ENCODE results near the gene SPTLC1.

SPTLC1 gene

DNA sequence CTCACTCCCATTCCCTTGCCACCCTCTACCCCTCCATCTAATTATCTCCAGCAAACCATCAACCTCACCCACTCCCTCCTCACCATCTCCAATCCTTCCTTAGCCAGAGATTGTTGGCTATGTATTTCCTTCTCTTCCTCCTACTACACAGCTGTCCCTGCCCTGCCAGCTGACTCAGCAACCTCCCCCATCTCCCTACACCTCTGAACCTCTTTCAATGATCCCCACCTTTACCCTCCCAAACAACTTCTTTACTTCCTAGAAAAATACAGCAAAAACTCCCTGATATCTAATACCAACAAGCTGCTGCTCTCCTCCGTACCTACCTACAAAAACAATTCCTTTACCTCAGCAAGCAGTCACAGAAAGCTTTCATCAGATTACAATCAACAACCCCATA is 37.3 kb downstream of the SPTLC1 start:
- DNase-seq: no peak

DNA sequence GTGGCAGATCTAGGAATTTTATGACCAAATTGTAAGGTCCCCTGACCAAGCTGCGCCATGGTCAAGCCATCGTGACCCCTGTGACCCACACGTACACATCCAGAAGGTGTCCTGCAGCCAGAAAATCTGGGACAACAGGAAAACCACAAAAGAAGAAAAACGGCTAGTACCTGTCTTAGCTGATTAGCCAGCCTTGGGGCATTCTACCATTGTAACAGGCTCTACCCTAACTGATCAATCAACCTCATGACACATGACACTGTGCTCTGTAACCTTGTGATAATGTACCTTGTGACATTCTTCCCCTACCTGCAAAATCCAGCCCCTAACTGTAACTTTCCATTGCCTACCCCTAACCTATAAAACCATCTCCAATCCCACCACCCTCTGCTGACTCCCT is 43.6 kb downstream of the SPTLC1 start:
- no peak for DNase-seq

DNA sequence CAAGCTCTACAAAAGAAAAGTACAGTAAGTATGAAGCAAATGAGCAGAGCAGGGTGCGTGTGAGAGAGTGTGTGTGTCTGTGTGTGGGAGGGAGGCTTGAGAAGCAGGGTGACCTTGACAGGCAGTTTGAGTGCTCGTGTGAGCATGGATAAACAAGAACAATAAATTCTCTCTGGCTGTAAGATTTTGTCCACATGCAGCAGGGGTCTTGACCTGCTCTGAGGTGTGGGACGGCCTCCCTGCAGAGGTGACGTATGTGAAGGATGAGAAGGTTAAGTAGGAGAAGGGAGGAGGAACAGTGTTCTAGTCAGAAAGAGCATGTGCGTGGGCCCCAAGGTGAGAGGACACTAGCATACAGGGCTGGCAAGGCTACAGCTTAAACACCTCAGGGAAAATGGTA is 49.0 kb downstream of the SPTLC1 start:
- DNase-seq: no peak

DNA sequence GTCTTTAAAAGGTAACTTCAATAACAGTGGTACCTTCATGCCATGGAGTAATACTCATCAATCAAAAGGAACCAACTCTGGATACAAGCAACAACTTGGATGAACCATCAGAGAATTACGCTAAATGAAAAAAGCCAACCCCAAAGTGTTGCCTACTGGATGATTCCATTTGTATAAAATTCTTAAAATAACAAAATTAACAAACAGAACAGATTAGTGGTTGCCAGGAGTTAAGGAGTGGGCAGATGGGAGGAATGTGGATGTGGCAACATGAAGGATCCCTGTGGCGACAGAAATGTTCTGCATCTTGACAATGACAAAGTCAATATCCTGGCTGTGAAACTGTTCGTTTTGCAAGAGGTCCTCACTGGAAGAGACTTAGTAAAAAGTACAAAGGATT is 50.5 kb downstream of the SPTLC1 start:
- no peak for DNase-seq

DNA sequence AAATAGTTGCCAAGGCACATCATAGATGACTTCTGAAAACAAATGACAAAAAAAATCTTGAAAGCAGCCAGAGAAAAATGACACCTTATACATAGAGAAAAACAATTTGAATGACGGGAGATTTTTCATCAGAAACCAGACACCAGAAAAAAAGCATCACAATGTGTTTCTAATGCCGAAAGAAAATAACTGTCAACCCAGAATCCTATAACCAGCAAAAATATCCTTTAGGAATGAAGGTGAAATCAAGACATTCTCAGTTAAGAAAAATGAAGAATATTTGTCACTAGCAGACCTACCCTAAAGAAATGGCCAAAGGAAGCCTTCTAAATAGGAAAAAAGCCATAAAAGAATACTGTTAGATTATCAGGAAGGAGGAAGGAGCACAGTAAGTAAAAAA is 54.0 kb downstream of the SPTLC1 start:
- no peak for DNase-seq

DNA sequence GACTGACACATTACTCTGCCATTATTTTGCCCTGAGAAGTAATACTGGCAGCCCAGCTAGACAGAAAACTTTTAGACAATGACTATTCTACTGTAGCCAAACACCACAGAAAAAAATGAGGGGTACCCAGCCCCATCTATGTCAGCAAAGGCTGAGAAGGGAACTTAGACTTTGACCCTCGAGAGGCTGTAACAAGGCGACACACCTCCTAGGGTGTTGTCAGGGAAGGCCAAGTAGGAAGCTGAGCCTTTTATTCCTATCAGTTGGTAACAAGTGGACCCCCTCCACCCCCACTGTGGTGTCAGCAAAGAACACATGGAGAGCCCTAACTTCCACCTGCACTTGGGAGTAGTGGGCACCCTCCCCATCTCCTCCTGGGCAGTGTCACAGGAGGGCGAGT is 55.6 kb downstream of the SPTLC1 start:
- DNase-seq: no peak

DNA sequence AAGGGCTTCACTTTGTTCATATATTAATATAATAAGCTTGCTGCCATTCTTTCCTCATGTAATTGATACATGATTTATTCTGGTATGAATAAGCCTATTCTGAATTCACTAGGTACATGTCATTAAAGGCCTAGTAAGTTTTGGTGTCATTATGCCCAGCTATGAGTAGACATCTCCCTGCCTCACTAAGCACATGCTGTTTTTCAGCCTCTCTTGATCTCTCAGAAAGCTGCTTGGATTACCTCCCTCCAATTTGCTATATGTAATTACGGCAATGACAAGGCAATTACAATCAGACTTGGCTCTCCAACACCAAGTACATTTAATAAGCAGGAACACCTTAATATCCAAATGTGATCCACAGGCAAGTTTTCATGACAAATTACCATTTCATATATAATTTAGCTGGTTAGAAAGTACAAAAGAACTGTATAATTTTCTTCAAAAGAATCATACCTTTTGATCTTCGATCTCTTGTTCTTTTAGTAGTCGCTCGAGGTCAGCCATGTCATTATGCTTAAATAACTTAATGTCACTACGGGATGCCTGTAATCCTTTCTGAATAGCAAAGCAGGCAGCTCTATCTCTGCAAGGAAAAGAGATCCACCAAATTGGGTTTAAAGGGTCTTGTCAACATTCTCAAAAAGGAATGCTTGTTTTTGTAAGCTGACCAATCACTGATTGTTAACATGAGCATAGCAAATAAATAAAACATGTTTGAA is 56.3 kb downstream of the SPTLC1 start:
- DNase-seq: no peak

DNA sequence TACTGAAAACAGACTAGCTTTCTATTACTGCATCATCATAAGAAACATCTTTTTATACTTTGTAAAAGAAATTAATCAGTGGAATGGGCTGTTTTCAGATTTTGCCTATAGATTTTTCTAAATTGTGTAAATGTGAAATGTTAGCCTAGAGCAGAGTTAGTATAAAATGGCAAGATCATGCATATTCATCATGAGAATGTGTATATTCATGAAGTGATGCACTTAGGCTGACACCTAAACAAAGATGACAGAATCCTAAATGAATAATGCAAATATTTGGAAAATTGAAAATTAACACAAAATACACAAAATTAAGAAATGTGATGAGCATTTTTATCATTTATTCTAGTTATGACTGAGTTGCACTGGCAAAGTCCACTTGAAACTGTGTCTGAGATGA is 57.2 kb downstream of the SPTLC1 start:
- DNase-seq: no peak

DNA sequence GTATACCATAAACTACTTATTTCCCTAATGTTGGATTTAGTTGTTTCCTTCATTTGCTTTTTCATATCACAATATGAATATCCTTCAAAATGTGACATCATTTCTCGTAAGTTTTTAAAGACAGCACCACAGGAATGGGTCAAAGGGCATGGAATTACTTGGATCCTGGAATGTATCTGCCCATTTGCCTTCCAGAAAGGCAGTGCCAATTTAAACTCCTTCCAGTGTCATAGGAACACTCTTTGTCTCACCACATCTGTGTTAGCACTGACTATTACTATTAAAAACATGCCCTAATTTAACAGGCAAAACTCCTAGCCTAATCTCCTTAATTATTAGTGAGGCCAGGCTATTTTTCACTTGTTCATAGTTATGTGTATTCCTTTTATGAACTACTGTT is 58.0 kb downstream of the SPTLC1 start:
- no peak for DNase-seq

DNA sequence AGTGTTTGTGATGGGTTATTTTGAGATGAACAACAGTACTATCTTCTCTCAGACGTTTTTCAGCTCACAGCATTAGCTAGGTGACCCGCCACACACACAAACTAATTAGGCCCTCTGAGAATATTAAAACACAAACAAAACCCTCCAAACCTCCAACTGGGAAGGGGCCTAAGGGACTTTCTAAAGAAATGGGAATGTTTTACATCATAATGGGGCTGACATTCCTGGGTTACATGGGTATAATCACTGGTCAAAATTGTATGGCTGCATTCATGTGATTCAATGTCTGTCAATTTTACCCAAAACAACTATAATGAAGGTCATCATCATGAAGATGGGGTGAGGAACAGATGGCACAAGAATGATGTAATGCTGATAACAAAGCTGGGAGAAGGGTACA is 59.6 kb downstream of the SPTLC1 start:
- DNase-seq: no peak

DNA sequence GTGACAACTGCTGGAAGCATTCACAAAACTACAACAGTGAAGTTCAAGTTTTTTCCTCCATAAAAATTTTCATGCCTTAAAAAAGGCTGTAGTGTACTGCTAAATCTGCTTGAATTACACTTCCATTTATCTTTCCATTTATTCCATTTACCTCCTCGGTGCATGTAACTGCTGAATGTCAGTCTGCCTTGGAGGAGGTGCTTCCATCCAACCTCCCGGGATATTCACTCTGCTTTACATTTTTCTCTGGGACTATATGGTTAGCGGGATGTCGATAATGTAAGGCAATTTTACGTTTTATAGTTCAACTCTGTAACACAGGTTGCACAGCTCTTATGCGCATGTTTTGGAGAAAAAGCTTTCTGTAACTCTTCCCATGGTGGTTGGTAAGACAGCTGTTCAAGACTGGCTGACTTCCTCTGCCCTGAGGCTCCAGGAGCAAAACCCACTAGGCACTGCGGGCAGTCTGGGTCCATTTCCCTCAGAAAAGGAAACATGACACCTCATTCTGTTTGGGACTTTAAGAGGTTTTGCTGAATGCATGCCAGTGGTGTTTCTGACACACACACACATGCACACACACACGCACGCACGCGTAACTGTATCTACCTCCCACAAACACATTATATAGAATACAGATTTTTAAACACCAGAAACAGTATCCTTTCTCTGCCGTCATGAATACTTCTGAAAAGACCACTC is 66.1 kb downstream of the SPTLC1 start:
- DNase-seq: no peak

DNA sequence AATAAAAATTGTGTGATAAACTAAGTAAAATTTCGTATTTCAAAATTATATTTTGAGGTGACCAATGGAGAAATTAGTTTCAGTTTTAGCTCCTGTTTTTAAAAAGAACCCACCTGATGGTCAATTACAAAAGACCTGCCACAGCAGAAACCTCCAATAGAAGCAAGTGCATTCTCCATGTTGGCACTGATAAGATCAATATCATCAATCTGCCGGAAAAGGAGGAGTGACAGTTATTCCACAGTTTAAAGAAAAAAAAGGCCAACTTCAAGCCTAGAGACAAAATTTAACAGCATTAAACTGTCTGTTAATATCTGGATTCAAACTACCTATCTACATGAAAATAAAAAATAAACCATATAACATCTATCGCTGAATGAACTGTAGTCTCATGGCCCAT is 67.7 kb downstream of the SPTLC1 start:
- no peak for DNase-seq

DNA sequence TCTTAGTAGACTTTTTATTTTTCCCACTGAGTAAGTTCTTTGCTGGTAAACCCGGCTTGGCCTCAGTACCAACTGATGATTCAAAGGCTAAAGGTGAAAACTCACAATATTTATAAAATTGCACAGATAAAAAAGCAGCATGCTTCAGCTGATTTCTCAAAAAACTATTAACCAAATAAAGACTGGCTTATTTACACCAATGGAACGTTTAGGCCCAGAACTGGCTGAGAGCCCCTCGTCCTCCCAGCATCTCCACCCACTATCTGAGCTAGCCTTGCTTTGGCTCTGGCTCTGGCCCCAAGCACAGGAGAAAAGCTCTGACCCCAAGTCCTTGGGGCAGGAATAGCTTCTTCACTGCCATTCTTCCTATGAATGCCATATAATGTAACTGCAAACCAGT is 68.5 kb downstream of the SPTLC1 start:
- DNase-seq: no peak

DNA sequence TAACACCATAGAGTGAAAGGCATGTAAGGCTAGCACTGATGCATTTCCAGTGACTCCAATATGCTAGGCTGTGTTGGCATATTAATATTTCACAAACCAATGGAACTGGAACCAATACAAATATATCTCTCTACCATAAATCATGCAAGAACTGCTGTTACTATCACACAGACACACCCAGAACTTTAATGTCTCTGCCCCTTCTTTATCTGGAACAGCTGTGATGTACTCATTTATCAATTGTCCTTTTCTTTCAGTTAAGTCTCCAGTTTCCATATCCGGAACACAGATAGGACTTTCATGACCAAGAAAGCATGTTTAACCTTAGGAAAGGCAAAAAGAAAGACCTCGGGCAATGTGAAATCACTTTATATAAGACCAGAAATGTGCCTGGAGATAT is 70.3 kb downstream of the SPTLC1 start:
- DNase-seq: no peak

DNA sequence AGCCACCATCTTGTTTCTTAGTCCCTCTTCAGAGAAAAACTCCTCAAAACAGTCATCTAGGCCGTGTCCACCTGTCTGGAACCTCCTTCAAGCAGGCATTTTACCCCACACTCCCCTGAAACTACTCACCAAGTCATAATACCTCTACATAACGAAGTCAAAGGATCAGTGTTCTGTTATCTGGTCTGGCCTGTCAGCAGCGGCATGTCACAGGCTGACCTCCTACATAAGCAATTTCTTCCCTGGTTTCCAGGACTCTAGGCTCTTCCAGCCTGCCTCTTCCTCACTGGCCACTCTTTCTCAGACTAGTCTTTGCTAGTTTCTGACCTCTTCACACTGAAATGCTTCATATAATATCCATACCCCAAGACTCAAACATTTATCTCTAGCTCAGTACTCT is 72.2 kb downstream of the SPTLC1 start:
- no peak for DNase-seq

DNA sequence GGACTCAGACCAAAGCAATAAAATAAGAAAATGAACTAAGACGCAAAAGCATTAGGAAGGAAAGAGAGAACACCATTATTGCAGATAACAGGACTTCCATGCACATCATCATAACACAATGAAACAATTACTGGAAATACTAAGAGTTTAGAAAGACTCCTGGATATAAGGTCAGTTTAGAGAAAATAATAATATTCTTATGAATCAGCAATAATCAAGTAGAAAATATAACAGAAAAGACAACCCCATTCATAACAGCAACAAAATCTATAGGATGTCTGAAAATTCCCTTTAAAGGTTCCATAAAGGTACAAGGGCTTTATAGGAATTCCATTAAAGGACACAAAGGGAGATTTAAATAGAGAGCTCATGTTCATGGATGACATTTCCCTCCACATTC is 73.0 kb downstream of the SPTLC1 start:
- DNase-seq: no peak

DNA sequence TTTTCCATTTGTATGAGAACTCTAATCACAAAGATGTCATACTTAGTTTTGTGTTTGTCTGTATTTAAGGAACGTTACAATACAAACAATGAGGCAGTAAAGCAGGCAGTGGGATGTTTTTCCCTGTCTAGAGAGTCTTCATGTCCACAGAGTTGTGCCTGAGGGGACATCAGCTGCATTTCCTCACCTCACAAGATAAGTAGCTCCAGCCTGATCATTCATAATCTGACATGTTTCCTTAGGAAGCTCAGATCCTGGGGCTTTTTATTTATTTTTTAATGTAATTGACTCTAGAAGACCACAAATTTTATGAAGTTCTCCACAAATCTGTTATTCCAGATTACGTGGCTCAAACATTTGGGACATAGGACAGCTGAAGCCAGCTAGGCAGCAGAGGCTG is 78.5 kb downstream of the SPTLC1 start:
- DNase-seq: no peak

DNA sequence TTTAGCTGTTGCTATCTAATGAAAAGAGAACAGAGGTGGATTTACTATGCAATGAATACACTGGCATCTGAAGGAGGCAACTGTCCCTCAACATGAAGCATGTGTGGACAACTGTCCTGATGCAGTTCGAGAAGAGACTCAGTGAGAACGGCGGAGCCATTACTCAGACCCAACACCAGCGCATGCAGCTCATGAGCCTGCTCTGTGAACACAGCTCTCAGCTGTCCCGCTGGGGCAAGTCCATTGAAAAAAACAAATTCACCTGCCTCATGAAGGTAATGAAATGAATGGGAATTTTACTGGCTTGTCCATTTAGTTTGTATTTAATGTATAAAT is 78.8 kb downstream of the SPTLC1 start:
- DNase-seq: no peak

DNA sequence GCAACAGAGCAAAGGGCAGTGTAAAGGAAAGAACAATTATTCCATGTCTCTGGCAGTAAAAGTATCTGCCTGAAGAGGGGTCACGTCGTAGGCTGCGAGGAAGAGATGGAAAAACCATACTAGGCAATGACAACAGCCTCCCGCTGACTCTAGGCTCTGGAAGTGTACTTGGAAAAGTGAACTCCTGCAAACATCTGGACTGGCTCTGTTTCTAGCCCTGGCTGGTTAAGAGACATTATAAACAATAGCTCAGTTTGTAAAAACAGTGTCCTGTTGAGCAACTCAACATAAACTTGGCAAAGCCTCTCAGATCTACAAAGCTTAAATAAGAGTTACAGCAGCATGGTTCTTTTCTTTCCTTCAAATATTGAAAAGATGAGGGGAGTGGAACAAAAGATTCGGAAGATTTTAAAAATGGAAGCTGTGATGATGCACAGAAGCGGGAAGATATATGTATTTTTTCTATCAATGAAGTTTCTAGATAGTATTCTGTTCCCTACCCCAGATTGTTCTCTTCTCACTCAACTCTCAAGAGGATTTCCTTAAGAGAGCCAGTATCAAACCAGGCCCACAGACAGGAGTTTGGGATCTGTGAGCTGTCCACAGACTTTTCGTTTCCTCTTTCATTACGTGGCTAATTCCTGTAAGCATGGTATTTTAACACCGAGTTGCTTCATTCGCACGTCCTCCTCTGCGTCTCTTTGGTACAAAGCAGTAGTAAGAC is 79.4 kb downstream of the SPTLC1 start:
- no peak for DNase-seq

DNA sequence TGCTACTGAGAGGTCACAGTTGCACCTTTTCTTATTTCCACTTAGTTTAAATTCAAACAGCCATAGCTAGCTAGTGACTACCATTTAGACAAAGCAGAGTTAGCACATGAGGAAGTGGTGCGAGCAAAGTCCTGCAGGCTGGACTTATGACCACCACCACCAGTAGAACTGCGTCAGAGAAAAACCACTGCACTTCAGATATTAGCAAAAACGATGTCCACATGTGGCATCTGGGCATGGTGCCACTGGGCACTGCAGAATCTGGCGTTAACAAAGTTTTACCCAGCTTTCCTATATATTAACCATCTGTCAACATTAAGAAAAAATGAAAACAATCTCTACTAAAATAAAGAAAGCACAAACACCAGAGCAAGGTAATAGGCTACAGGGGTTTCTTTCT is 80.1 kb downstream of the SPTLC1 start:
- no peak for DNase-seq

DNA sequence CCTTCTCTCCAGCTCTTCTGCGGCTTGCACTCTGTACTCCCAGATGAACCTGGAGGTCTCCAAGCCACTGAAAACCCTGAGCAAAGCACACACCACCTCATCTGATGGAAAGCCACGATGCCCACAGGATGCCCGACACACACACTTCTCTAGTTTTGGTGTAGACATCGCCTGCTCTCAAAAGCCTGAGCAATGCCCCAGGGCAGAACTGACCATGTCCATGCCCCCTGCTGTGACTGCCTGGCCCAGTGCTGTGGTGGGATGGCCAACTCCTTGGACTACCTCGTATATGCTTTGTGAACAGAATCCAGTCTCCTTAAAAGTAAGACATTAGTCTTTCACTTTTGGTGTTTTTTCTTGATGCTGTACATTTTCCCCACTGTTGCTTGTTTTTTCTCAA is 81.2 kb downstream of the SPTLC1 start:
- no peak for DNase-seq

DNA sequence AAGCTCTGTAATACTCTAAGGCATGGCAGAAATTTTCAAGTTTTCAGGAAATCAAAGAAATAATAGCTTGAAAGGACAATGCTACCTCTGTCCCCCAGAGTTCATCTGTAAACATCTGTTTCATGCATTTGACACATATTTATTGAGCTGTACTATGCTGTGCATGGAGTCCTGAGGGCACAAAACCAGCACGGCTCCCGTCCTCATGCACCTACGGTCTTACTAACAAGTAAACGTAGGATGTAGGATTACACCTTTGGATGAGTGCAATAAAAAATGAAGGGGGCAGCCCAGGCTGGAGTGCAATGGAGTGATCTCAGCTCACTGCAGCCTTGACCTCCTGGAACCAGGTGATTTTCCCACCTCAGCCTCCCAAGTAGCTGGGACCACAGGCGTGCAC is 81.9 kb downstream of the SPTLC1 start:
- DNase-seq: no peak

DNA sequence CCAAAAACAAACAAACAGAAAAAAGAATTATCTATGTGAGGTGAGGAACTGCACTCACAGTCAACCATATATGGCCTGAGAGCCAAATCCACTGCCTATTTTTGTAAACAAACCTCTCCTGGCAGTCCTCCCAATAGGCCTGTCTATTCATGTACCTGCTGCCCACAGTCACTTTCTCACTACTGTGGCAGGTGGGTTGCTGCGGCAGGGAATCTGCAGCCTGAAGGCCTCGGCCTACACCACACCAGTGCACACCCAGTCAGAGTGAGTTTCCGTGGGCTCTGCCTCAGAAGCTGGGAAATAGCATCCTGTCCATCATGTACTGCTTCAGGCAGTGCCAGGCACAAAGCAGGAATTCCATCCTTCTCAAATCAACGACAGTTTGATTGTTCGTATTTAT is 82.3 kb downstream of the SPTLC1 start:
- no peak for DNase-seq

DNA sequence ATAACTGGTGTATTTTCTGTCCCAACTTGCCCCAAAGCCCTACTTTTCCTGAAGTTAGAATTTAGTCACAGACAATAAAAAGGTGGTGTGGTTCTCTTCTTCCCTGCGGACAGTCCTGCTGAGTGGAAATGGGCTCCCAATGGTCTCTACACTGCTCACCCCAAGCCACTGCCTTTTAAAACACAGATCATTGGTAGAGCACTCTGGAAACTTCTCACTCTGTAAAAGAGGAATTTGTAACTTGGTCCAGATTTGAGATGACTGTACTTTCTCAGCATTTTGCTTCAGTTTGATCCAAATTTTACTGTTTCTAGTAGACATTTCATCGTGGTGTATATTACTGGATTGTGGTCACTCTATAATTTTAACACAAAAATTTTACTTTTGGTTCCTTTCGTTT is 84.8 kb downstream of the SPTLC1 start:
- DNase-seq: no peak

DNA sequence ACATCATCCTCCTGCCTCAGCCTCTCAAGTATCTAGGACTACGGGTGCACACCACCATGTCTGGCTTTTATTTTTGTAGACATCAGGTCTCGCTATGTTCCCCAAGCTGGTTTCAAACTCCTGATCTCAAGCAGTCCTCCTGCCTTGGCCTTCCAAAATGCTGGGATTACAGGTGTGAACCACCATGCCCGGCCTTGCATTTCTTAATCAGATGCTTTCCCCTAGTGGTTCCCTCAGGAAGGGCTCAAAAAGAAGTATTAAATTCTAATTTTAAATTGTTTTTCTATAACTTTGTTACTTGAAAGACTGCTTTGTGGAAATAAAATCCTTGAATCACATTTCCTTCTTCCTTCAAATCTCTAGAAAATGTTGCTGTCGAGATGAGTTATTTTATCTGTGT is 85.7 kb downstream of the SPTLC1 start:
- DNase-seq: no peak

Data from CD4-positive, alpha-beta T cell treated with Interleukin-15 for 1 hour (primary cell).